LNCaP clone FGC (cell line): Measurements from ENCODE around the gene IFNL4.

Experiments
- DNase-seq: peaks from one replicate; pipeline ENCODE4 v3.0.0-alpha.2; 2011; ENCODE audit warnings: low read depth
- H3K4me3 ChIP-seq: 2 replicates; pipeline ENCODE4 v1.5.1; 2011; ENCODE audit warnings: mild to moderate bottlenecking, low read depth, low read length, control low read depth
- TF ChIP-seq, protein P1 (sequence below): IDR thresholded peaks from 2 replicates; pipeline ENCODE4 v1.5.1; 2012; ENCODE audit warnings: mild to moderate bottlenecking; ENCODE audit not compliant: control insufficient read depth, insufficient read depth; ENCODE audit errors: extremely low read depth

IFNL4 gene

DNA sequence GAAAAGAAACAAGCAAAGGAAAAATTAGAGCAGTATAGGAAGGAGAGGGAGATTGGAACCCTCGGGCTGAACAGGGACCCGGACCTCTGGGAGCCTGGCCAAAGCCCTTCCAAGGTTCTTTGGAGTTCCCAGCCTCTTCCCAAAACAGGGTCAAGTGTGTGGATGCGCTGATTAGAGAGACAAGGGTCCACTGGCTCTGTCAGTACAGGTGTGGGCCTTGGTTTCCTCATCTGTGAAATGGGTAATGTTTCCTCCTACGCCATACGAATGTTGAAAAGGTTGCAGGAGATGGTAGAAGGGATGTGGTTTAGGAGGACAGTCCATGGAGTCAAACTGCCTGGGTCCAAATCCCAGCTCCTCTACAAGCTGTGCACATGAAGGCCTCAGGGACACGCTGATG lies 42.5 kb downstream of the IFNL4 start:
- no peak overlapping the region for H3K4me3 ChIP-seq
- TF ChIP-seq, protein P1, sequence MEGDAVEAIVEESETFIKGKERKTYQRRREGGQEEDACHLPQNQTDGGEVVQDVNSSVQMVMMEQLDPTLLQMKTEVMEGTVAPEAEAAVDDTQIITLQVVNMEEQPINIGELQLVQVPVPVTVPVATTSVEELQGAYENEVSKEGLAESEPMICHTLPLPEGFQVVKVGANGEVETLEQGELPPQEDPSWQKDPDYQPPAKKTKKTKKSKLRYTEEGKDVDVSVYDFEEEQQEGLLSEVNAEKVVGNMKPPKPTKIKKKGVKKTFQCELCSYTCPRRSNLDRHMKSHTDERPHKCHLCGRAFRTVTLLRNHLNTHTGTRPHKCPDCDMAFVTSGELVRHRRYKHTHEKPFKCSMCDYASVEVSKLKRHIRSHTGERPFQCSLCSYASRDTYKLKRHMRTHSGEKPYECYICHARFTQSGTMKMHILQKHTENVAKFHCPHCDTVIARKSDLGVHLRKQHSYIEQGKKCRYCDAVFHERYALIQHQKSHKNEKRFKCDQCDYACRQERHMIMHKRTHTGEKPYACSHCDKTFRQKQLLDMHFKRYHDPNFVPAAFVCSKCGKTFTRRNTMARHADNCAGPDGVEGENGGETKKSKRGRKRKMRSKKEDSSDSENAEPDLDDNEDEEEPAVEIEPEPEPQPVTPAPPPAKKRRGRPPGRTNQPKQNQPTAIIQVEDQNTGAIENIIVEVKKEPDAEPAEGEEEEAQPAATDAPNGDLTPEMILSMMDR: no peak
- DNase-seq: no peak

DNA sequence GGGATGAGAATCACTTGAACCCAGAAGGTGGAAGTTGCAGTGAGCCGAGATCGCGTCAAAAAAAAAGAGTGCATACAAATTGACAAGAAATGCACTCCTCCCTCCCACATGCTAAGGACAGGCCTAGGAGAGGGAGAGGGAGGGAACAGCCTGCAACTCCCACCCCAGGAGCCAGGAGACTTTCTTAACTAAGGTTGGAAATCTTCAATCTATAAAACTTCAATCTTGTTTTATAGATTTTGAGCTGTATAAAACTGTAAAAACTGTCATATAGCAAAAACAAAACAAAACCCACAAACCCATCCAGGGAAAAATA lies 43.2 kb downstream of the IFNL4 start:
- no peak overlapping the region for H3K4me3 ChIP-seq
- DNase-seq: no peak
- TF ChIP-seq, protein P1: no peak

DNA sequence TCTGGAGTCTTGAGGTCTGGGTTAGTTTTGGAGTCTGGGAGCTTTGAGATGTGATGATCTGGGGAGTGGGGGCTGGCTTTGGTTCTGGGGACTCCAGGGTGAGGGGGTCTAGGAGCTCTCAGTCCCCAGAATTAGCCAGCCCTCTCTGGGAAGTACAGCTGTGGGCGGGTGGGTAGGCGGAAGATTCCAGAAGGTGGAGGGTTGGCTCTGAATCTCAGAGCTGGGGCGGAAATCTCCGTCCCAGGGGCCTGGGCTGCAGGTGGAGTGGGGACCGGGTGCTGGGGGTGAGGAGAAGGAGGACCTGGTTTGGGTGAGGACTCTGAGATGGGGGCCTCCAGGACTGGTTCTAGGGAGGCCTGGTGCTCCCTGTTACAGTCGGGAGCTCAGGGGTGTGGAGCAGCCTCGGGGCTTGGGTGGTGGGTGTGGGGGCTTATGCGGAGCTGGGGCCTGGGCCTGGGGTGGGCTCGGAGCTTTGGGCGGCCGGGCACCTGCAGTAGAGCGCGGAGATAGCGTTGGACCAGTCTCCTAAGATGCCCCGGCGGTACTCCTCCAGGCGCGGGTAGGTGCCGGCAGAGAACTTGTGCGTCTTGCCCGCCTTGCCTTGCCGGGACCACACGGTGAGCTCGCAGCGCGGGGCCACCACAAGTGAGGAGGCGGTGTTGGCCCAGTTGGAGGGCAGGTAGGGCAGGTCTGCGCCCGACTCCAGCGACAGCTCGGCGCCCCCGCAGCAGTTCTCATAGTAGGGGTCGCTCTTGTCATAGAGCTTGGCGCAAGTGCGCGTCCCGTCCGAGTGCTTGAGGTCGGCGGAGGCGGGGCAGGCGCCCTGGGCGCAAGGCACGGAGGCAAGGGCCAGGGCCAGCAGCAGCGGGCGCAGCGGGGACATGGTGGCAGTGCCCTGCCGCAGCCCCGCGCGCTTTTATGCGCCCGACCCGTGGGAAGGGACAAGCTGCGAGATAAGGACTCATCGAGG lies 45.0 kb downstream of the IFNL4 start, which contains the start of gene SYCN:
Gene SYCN, minus strand, starts transcription at position 892 of the 970 bp plus-strand sequence. Its CDS starts 9 bp downstream, at position 883.
- no peak for DNase-seq
- no peak within 1 kb of the TSS for H3K4me3 ChIP-seq
- TF ChIP-seq, protein P1: no peak

DNA sequence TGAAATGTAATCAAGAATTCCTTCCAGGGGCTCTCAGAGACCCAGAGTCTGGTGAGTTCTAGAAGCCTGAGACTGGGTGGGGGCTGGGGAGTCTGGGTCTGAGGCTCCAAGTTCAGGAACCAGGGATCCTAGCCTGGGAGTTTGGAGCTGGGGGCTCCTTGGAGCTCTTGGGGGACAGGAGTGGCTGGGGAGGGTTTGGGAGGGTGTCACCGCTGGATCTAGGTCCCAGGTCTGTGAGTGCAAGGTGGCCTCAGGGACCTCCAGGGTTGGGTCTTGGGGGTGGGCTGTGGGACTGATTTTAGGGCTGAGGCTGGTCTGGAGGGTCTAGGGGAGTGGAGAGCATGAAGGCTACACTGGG lies 45.7 kb downstream of the IFNL4 start:
- no peak overlapping the region for H3K4me3 ChIP-seq
- DNase-seq: no peak
- TF ChIP-seq, protein P1: no peak

DNA sequence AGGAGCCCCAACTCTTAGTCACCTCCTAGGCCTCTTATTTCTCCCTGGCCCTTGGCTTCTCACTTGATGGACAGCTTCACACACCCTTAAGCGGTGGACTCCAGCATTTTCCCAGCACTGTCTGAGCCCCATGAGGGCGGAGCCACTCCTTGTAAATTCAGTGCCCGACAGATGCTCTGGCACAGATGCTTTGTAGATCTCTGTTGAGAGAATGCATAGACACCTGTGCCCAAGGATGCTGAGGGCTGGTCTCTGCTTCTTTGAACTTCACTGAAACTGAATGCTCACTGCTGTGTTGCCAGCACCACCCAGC lies 47.9 kb downstream of the IFNL4 start:
- no peak for DNase-seq
- no peak overlapping the region for H3K4me3 ChIP-seq
- TF ChIP-seq, protein P1: no peak

DNA sequence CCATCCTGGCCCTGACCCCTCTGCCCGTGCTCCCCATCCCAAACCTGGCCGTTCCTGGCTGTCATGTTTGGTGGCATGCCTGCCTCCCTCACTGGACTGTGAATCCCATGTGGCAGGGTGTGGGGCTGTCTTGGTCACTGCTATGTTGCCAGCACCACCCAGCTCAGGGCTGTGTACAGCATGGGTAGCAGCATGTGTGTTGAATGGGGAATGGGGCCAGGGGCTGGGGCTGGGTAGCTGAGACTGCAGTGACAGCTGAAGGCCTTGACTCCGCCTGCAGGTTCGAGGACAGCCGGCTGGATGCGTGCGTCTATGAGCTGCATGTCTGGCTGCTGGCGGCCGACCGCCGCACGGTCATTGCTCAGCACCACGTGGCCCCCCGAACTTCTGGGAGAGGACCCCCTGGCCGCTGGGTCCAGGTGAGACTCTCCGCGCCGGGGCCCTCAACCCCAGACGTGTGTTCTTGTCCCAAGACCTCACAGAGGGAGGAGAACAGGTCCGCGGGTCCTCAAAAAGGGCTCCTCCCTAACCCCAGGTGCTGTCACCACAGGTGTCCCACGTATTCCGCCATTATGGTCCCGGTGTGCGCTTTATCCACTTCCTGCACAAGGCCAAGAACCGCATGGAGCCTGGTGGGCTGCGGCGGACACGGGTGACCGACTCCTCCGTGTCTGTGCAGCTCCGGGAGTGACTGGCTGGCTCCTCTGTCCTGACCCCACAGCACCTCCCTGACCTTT lies 48.4 kb downstream of the IFNL4 start:
- TF ChIP-seq, protein P1: no peak
- no peak overlapping the region for H3K4me3 ChIP-seq
- DNase-seq: no peak
